Measurements from ENCODE around the gene LRRC49.
"Not testable (repeated sequence)": the region's sequence is repeated elsewhere in the genome, so short reads cannot be mapped to it uniquely, and the experiment has no call there.

LRRC49 gene

GRCh38 chr15:70935631-70936030, 43.0 kb downstream of the LRRC49 start:
- H3K4me3 ChIP-seq (ENCODE audit: low read depth, low read length, poor library complexity, severe bottlenecking), result no peak overlapping the region
- H3K27me3 ChIP-seq (ENCODE audit: insufficient read depth, low read length), result no peaks in the 10 kb centered on the region
- no peak overlapping the region for H3K9ac ChIP-seq (ENCODE audit: low read length)
- H3K79me2 ChIP-seq (ENCODE audit: insufficient read depth, low read length), result no peaks in the 10 kb centered on the region
- H4K20me1 ChIP-seq (ENCODE audit: insufficient read depth, low read length), result no peaks in the 10 kb centered on the region
- H3F3A ChIP-seq (ENCODE audit: insufficient read depth, low read length), result no peaks in the 10 kb centered on the region
- TF ChIP-seq EZH2 (IDR thresholded peaks at IDR 0.05; ENCODE audit: borderline replicate concordance, low read length), result no peak
- TF ChIP-seq, protein P1, sequence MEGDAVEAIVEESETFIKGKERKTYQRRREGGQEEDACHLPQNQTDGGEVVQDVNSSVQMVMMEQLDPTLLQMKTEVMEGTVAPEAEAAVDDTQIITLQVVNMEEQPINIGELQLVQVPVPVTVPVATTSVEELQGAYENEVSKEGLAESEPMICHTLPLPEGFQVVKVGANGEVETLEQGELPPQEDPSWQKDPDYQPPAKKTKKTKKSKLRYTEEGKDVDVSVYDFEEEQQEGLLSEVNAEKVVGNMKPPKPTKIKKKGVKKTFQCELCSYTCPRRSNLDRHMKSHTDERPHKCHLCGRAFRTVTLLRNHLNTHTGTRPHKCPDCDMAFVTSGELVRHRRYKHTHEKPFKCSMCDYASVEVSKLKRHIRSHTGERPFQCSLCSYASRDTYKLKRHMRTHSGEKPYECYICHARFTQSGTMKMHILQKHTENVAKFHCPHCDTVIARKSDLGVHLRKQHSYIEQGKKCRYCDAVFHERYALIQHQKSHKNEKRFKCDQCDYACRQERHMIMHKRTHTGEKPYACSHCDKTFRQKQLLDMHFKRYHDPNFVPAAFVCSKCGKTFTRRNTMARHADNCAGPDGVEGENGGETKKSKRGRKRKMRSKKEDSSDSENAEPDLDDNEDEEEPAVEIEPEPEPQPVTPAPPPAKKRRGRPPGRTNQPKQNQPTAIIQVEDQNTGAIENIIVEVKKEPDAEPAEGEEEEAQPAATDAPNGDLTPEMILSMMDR (IDR thresholded peaks at IDR 0.05; ENCODE audit: low read length), result no peak
- no peaks in the 10 kb centered on the region for H3K9me2 ChIP-seq (ENCODE audit: low read depth, low read length)
- no peak overlapping the region for H3K27ac ChIP-seq (ENCODE audit: low read depth, low read length, poor library complexity, severe bottlenecking)
- no peaks in the 10 kb centered on the region for H3K4me1 ChIP-seq (ENCODE audit: insufficient read depth, low read length, severe bottlenecking)
- H3K4me2 ChIP-seq (ENCODE audit: low read length), result no peak overlapping the region
- no peaks in the 10 kb centered on the region for H3K9me3 ChIP-seq (ENCODE audit: low read length)
- H3K36me3 ChIP-seq (ENCODE audit: insufficient read depth, low read length), result no peaks in the 10 kb centered on the region
- H2AFZ ChIP-seq (ENCODE audit: low read length), result no peak overlapping the region

- Histone ChIP-seq H3K9me2 (ENCODE audit: low read depth, low read length) (no peaks in the 10 kb centered on the region), H3K27me3 (ENCODE audit: insufficient read depth, low read length) (no peaks in the 10 kb centered on the region), H3K27ac (ENCODE audit: low read depth, low read length, poor library complexity, severe bottlenecking) (no peak overlapping the region), H3K9me3 (ENCODE audit: low read length) (no peaks in the 10 kb centered on the region), H3F3A (ENCODE audit: insufficient read depth, low read length) (no peaks in the 10 kb centered on the region), H2AFZ (ENCODE audit: low read length) (no peak overlapping the region), H4K20me1 (ENCODE audit: insufficient read depth, low read length) (no peaks in the 10 kb centered on the region), H3K4me2 (ENCODE audit: low read length) (no peak overlapping the region), H3K4me1 (ENCODE audit: insufficient read depth, low read length, severe bottlenecking) (no peaks in the 10 kb centered on the region), H3K36me3 (ENCODE audit: insufficient read depth, low read length) (no peaks in the 10 kb centered on the region), H3K9ac (ENCODE audit: low read length) (no peak overlapping the region), H3K4me3 (ENCODE audit: low read depth, low read length, poor library complexity, severe bottlenecking) (no peak overlapping the region), H3K79me2 (ENCODE audit: insufficient read depth, low read length) (no peaks in the 10 kb centered on the region)
- TF ChIP-seq, protein P1 (IDR thresholded peaks at IDR 0.05; ENCODE audit: low read length), result no peak
- TF ChIP-seq EZH2 (IDR thresholded peaks at IDR 0.05; ENCODE audit: borderline replicate concordance, low read length), result no peak
Observed at GRCh38 chr15:70936326-70936725, 43.7 kb downstream of the LRRC49 start.

- H3K9me3 ChIP-seq (ENCODE audit: low read length); H3K27ac ChIP-seq (ENCODE audit: low read depth, low read length, poor library complexity, severe bottlenecking); H3F3A ChIP-seq (ENCODE audit: insufficient read depth, low read length); H3K36me3 ChIP-seq (ENCODE audit: insufficient read depth, low read length); H2AFZ ChIP-seq (ENCODE audit: low read length); H3K4me2 ChIP-seq (ENCODE audit: low read length); H3K27me3 ChIP-seq (ENCODE audit: insufficient read depth, low read length); H3K9me2 ChIP-seq (ENCODE audit: low read depth, low read length); H3K9ac ChIP-seq (ENCODE audit: low read length); H3K79me2 ChIP-seq (ENCODE audit: insufficient read depth, low read length); H4K20me1 ChIP-seq (ENCODE audit: insufficient read depth, low read length); H3K4me1 ChIP-seq (ENCODE audit: insufficient read depth, low read length, severe bottlenecking); H3K4me3 ChIP-seq (ENCODE audit: low read depth, low read length, poor library complexity, severe bottlenecking): not testable (repeated sequence)
Observed at GRCh38 chr15:70943285-70943684, 50.7 kb downstream of the LRRC49 start.

Measured in OCI-LY1 (cell line).